ENCODE results near the gene RNF135. TPM values are rescaled to one million over a fixed set of nuclear protein-coding genes. Genes with fewer than 3 reads are reported as not detected.
"Not testable (repeated sequence)": the region's sequence is repeated elsewhere in the genome, so short reads cannot be mapped to it uniquely, and the experiment has no call there.

Gene RNF135
- total RNA-seq, 1 donor from 2014 or later: 15.3 TPM

DNA sequence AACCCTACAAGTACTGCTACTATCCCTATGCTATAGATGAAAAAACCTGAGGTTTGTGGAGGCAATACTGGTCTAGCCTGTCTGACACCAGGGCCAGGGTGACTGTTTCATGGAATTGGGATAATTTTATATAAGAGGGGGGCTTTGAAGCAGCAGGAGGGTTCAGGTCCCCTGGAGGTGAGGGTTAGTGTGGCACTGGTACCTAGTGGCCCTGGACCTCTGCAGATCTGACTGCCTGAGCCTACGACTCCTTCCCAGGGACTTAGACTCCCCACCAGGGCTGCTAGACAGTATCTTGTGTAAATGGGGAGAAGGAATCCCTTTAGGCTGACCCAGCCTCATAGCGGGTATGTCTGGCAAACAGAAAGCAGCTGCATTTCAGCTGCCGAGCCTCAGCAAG, 42.3 kb upstream of the RNF135 start:
- no peak overlapping the region for H3K4me3 ChIP-seq (ENCODE audit: low read depth, low read length)
- TF ChIP-seq, protein P1, sequence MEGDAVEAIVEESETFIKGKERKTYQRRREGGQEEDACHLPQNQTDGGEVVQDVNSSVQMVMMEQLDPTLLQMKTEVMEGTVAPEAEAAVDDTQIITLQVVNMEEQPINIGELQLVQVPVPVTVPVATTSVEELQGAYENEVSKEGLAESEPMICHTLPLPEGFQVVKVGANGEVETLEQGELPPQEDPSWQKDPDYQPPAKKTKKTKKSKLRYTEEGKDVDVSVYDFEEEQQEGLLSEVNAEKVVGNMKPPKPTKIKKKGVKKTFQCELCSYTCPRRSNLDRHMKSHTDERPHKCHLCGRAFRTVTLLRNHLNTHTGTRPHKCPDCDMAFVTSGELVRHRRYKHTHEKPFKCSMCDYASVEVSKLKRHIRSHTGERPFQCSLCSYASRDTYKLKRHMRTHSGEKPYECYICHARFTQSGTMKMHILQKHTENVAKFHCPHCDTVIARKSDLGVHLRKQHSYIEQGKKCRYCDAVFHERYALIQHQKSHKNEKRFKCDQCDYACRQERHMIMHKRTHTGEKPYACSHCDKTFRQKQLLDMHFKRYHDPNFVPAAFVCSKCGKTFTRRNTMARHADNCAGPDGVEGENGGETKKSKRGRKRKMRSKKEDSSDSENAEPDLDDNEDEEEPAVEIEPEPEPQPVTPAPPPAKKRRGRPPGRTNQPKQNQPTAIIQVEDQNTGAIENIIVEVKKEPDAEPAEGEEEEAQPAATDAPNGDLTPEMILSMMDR (conservative IDR thresholded peaks at IDR 0.05; ENCODE audit: low read depth, low read length): no peak
- DNase-seq (ENCODE audit: low read depth): no peak

DNA sequence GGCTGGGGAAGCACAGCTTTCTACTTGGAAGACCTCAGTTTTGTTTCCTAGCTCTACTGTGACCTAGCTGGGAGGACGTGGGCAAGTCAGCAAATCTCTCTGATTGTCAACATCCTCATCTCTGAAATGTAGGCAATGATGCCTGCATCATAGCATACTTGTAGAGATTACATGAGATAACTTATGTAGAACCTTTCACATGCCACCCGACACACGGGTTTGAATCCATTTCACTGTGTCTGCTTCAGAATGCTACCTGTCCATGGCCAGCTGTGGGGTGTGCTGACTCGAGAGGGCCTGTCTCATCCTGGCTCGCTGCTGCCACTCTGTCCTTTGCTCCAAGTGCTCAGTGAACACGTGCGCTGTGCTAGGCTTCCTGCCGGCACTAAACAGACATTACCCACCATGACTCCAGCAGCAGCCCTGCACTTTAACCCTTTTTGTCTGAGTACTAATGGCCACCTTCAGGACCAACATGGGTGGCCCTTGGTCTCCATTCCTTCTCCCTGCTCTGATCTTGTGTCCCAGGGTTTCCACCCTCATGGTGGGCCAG, 41.7 kb upstream of the RNF135 start:
- H3K4me3 ChIP-seq (ENCODE audit: low read depth, low read length): no peak overlapping the region
- TF ChIP-seq, protein P1 (conservative IDR thresholded peaks at IDR 0.05; ENCODE audit: low read depth, low read length): no peak
- DNase-seq (ENCODE audit: low read depth): no peak

DNA sequence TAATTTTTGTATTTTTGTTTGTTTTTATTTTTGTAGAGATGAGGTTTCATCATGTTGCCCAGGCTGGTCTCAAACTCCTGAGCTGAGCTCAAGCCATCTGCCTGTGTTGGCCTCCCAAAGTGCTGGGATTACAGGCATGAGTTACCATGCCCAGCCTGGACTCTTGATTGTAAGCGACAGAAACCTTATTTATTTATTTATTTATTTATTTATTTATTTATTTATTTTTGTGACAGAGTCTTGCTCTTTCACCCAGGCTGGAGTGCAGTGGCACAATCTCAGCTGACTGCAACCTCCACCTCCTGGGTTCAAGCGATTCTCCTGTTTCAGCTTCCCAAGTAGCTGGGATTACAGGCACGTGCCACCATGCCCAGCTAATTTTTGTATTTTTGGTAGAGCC, 41.0 kb upstream of the RNF135 start:
- DNase-seq (ENCODE audit: low read depth): not testable (repeated sequence)

DNA sequence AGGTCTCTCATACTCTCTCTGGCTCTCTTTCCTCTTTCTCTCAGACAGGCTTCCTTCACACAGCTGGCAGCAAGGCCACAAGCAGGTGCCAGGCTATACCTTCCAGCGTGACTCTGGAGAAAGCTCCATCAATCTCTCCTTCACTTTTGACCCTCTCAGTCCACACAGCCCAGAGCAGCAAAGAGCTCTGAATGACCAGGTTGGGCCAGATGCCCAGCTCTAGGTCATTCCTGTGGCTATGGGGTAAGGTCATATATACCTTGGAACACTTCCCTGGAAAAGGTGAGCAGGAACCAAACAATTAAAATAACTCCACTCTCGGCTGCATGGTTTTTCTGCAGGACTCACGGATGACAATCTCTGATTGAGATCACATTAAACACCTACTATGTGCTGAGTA, 40.3 kb upstream of the RNF135 start:
- TF ChIP-seq, protein P1 (conservative IDR thresholded peaks at IDR 0.05; ENCODE audit: low read depth, low read length): no peak
- no peak for DNase-seq (ENCODE audit: low read depth)
- no peak overlapping the region for H3K4me3 ChIP-seq (ENCODE audit: low read depth, low read length)

More for the DNA sequence above, 41.0 kb upstream of the RNF135 start:
- not testable (repeated sequence) for H3K4me3 ChIP-seq (ENCODE audit: low read depth, low read length)

DNA sequence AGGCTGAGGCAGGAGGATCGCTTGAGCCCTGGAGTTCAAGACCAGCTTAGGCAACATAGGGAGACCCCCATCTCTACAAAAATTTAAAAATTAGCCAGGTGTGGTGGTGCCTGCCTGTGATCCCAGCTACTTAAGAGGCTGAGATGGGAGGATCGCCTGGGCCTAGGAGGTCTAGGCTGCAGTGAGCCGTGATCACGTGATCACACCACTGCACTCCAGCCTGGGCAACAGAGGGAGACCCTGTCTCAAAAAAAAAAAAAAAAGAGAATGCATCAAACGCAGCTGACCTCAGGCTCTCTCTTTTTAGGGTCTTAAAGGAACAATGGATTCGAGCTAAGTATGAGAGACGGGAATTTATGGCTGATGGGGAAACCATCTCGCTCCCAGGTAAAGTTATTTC, 39.3 kb upstream of the RNF135 start:
- H3K4me3 ChIP-seq (ENCODE audit: low read depth, low read length); DNase-seq (ENCODE audit: low read depth): not testable (repeated sequence)

DNA sequence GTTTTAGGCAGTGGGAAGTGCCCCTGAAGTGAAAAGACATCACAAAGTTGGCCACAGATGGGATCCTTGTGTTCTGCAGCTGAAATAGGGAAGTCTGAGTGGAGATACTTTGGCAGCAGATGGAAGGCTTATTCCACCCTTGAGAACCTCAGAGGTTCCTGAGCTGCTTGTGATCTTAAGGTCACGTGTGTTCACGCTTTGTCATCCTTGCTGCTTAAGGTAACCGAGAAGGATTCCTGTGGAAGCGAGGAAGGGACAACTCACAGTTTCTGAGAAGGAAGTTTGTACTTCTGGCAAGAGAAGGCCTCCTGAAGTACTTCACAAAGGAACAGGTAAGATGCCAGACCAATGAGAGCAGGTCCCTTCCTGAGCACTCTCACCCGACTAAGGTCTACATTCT, 36.9 kb upstream of the RNF135 start:
- no peak overlapping the region for H3K4me3 ChIP-seq (ENCODE audit: low read depth, low read length)
- no peak for DNase-seq (ENCODE audit: low read depth)
- TF ChIP-seq, protein P1 (conservative IDR thresholded peaks at IDR 0.05; ENCODE audit: low read depth, low read length): no peak

DNA sequence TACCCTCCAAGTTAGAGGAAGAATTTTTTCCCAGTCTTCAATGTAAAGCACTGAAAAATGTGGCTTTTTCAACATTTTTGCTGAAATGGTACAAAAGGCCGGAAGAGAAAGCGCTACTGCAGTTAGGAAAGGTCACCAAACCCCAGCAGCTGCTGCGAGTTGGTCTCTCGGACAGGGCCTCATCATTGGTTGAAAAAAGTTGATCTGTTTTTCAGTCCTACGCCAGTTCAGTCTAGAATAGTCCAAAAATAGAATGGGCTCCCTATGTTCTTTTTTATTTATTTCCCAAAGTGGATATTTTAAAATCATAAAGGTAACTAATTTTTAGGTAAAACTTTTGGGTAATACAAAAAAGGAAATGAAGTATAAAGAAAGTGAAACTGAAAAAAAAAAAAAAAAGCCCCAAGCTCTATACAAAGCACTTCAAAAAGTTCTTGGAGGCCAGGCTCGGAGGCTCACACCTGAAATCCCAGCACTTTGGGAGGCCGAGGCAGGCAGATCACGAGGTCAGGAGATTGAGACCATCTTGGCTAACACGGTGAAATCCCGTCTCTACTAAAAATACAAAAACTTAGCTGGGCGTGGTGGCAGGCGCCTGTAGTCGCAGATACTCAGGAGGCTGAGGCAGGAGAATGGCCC, 31.7 kb upstream of the RNF135 start:
- TF ChIP-seq, protein P1 (conservative IDR thresholded peaks at IDR 0.05; ENCODE audit: low read depth, low read length): no peak
- H3K4me3 ChIP-seq (ENCODE audit: low read depth, low read length): no peak overlapping the region
- DNase-seq (ENCODE audit: low read depth): no peak

DNA sequence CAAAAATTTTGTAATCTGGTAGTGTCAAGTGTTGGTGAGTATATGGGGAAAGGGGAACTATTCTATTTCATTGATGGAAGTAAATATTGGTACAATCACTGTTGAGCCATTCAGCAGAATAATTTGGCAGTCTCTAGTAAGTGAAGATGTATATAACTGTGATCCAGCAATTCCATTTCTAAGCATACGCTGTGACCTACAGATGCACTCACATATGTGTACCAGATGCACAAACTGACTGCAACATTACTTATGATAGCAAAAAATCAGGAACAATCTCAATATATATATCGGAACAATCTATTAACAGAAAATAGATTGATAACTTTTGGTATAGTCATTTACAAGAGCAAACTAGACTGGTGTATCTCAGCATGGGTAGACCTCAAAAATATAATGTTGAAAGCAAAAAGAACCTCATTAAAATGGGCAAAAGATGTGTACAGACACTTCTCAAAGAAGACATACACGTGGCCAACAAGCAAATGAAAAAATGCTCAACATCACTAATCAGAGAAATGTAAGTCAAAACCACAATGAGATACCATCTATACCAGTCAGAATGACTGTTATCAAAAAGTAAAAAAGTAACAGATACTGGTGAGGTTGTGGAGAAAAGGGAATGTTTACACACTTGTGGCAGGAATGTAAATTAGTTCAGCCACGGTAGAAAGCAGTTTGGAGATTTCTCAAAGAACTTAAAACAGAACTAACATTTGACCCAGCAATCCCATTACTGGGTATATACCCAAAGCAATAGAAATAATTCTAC, 28.3 kb upstream of the RNF135 start:
- DNase-seq (ENCODE audit: low read depth): no peak
- TF ChIP-seq, protein P1 (conservative IDR thresholded peaks at IDR 0.05; ENCODE audit: low read depth, low read length): no peak

More for the DNA sequence above, 28.3 kb upstream of the RNF135 start:
- H3K4me3 ChIP-seq (ENCODE audit: low read depth, low read length): no peak overlapping the region
